GF-D8 (cell line): ENCODE measurements around the gene MEGF11.

Source experiments
- DNase-seq: peaks from one replicate; lab custom pipeline; 2025; lab: John Stamatoyannopoulos, UW

The MEGF11 gene

DNA sequence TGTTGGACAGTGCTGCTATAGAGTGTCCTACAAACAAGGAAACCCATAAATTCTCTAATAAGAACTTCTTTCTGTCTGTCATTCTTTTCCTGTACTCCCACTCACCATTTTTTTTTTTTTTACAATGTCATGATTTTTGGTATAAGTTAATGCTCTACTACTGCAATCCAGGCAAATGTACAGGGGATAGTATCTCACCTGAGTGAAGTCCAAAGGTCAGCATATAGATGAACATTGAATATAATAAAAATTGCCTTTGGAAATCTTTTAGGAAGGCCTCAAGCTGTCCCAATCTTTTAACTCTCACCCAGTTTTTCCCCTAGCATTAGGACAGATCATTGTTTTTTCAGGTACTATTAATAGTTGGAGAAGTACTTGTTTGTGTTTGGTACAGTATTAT, 405.6 kb downstream of the MEGF11 start:
- DNase-seq = no peak

DNA sequence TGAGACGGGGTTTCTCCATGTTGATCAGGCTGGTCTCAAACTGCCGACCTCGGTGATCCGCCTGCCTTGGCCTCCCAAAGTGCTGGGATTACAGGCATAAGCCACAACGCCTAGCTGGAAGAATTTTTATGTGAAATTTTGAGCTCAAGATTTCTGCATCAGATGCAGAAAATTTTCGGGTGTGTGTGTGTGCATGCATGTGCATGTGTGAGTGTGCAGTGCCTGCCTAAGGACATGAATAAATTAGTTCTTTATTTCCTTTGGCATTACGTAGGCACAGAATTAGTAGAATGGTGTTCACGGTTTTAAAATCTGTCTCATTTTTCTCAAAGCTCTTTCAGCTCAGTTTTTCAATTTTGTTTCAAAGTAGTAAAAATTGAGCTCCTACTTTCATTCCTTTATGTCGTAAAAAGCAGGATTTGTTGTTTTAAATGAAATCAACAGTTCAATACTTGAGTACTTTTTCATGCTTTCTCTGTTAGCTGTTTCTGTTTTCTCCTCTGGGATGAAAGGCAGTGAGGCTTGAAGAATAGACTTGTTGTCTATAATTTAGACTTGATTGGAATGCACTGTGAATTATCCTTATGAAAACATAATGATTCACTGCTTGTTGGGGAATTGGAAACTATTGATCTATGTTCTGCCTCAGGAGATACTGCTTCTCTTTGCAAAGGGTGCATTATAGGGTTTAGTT, 407.6 kb downstream of the MEGF11 start:
- DNase-seq = no peak
